ENCODE data around the gene ATP10A.

The ATP10A gene

DNA sequence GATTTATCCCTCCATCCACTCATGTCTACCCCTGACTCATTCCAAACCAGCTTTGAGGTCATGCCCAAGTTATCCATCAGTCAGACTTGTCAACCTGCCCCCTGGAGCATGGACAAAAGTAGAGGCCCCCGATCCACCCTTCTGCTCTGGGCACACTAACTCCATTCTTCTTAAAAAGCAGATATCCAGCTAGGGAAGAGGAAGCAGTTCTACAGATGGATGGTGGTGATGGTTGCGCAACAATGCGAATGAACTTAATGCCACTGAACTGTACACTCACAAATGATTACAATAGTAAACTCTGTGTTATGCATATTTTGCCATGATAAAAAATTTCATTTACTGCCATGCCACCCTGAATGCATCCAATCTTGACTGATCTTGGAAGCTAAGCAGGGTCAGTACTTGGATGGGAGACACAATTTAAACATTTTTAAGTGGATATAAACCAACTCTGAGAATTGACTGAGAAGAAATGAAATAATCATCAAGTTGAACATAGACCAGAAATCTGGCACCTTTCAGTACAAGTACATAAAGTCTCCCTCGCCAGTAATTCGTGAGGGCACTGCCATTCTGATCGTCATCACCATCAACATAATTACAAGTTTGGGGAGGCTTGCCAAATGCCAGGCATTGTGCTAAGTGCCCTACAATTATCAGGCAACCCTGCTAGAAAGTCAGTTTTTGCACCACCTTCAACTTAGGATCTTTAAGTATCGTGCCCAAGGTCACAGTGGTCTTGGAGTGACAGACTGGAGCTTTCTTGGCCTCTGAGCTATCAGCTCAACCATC is 124.8 kb downstream of the ATP10A start:
- TF ChIP-seq, protein P1, sequence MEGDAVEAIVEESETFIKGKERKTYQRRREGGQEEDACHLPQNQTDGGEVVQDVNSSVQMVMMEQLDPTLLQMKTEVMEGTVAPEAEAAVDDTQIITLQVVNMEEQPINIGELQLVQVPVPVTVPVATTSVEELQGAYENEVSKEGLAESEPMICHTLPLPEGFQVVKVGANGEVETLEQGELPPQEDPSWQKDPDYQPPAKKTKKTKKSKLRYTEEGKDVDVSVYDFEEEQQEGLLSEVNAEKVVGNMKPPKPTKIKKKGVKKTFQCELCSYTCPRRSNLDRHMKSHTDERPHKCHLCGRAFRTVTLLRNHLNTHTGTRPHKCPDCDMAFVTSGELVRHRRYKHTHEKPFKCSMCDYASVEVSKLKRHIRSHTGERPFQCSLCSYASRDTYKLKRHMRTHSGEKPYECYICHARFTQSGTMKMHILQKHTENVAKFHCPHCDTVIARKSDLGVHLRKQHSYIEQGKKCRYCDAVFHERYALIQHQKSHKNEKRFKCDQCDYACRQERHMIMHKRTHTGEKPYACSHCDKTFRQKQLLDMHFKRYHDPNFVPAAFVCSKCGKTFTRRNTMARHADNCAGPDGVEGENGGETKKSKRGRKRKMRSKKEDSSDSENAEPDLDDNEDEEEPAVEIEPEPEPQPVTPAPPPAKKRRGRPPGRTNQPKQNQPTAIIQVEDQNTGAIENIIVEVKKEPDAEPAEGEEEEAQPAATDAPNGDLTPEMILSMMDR (conservative IDR thresholded peaks at IDR 0.05; ENCODE audit: low read depth, low read length) = no peak
- Histone ChIP-seq H3K4me1 (ENCODE audit: low read depth, poor library complexity, severe bottlenecking) (no peaks in the 10 kb centered on the region), H3K79me2 (ENCODE audit: insufficient read depth, low read depth) (no peaks in the 10 kb centered on the region), H3K27ac (no peak overlapping the region), H2AFZ (ENCODE audit: low read depth) (no peak overlapping the region), H3K36me3 (ENCODE audit: insufficient read depth) (no peaks in the 10 kb centered on the region), H3K9ac (no peak overlapping the region), H3K27me3 (ENCODE audit: insufficient read depth, low read depth) (no peaks in the 10 kb centered on the region), H3K4me3 (IDR thresholded peaks at IDR 0.05; ENCODE audit: insufficient read depth, low read depth, low read length) (no peak overlapping the region), H3K4me2 (no peak overlapping the region), H4K20me1 (ENCODE audit: insufficient read depth) (no peaks in the 10 kb centered on the region)

GRCh38 chr15:25737218-25737643 is 125.9 kb downstream of the ATP10A start:
- H3K79me2 ChIP-seq (ENCODE audit: insufficient read depth, low read depth) = no peaks in the 10 kb centered on the region
- H3K4me3 ChIP-seq (IDR thresholded peaks at IDR 0.05; ENCODE audit: insufficient read depth, low read depth, low read length) = no peak overlapping the region
- no peak overlapping the region for H2AFZ ChIP-seq (ENCODE audit: low read depth)
- H3K27me3 ChIP-seq (ENCODE audit: insufficient read depth, low read depth) = no peaks in the 10 kb centered on the region
- H3K4me1 ChIP-seq (ENCODE audit: low read depth, poor library complexity, severe bottlenecking) = no peaks in the 10 kb centered on the region
- TF ChIP-seq, protein P1 (conservative IDR thresholded peaks at IDR 0.05; ENCODE audit: low read depth, low read length) = no peak
- H3K4me2 ChIP-seq = no peak overlapping the region
- H4K20me1 ChIP-seq (ENCODE audit: insufficient read depth) = no peaks in the 10 kb centered on the region
- no peak overlapping the region for H3K9ac ChIP-seq
- no peaks in the 10 kb centered on the region for H3K36me3 ChIP-seq (ENCODE audit: insufficient read depth)
- H3K27ac ChIP-seq = no peak overlapping the region

GRCh38 chr15:25736461-25736860 is 126.7 kb downstream of the ATP10A start:
- no peaks in the 10 kb centered on the region for H3K79me2 ChIP-seq (ENCODE audit: insufficient read depth, low read depth)
- H2AFZ ChIP-seq (ENCODE audit: low read depth) = no peak overlapping the region
- no peaks in the 10 kb centered on the region for H3K27me3 ChIP-seq (ENCODE audit: insufficient read depth, low read depth)
- TF ChIP-seq, protein P1 (conservative IDR thresholded peaks at IDR 0.05; ENCODE audit: low read depth, low read length) = no peak
- no peak overlapping the region for H3K4me3 ChIP-seq (IDR thresholded peaks at IDR 0.05; ENCODE audit: insufficient read depth, low read depth, low read length)
- no peak overlapping the region for H3K4me2 ChIP-seq
- no peaks in the 10 kb centered on the region for H3K36me3 ChIP-seq (ENCODE audit: insufficient read depth)
- no peaks in the 10 kb centered on the region for H4K20me1 ChIP-seq (ENCODE audit: insufficient read depth)
- H3K4me1 ChIP-seq (ENCODE audit: low read depth, poor library complexity, severe bottlenecking) = no peaks in the 10 kb centered on the region
- H3K9ac ChIP-seq = no peak overlapping the region
- no peak overlapping the region for H3K27ac ChIP-seq

GRCh38 chr15:25735550-25736384 is 127.4 kb downstream of the ATP10A start:
- Histone ChIP-seq H3K27ac (no peak overlapping the region), H2AFZ (ENCODE audit: low read depth) (no peak overlapping the region), H3K27me3 (ENCODE audit: insufficient read depth, low read depth) (no peaks in the 10 kb centered on the region), H3K9ac (no peak overlapping the region), H3K4me2 (no peak overlapping the region), H4K20me1 (ENCODE audit: insufficient read depth) (no peaks in the 10 kb centered on the region), H3K36me3 (ENCODE audit: insufficient read depth) (no peaks in the 10 kb centered on the region), H3K4me1 (ENCODE audit: low read depth, poor library complexity, severe bottlenecking) (no peaks in the 10 kb centered on the region), H3K79me2 (ENCODE audit: insufficient read depth, low read depth) (no peaks in the 10 kb centered on the region), H3K4me3 (IDR thresholded peaks at IDR 0.05; ENCODE audit: insufficient read depth, low read depth, low read length) (no peak overlapping the region)
- TF ChIP-seq, protein P1 (conservative IDR thresholded peaks at IDR 0.05; ENCODE audit: low read depth, low read length) = no peak
